ENCODE results near the gene EI24.

The EI24 gene

GRCh38 chr11:125578783-125579182 lies 9.5 kb downstream of the EI24 start:
- no peak for TF ChIP-seq EZH2phosphoT487 (IDR thresholded peaks at IDR 0.05; ENCODE audit: borderline replicate concordance, low read length)
- TF ChIP-seq, protein P1, sequence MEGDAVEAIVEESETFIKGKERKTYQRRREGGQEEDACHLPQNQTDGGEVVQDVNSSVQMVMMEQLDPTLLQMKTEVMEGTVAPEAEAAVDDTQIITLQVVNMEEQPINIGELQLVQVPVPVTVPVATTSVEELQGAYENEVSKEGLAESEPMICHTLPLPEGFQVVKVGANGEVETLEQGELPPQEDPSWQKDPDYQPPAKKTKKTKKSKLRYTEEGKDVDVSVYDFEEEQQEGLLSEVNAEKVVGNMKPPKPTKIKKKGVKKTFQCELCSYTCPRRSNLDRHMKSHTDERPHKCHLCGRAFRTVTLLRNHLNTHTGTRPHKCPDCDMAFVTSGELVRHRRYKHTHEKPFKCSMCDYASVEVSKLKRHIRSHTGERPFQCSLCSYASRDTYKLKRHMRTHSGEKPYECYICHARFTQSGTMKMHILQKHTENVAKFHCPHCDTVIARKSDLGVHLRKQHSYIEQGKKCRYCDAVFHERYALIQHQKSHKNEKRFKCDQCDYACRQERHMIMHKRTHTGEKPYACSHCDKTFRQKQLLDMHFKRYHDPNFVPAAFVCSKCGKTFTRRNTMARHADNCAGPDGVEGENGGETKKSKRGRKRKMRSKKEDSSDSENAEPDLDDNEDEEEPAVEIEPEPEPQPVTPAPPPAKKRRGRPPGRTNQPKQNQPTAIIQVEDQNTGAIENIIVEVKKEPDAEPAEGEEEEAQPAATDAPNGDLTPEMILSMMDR (IDR thresholded peaks at IDR 0.05; ENCODE audit: low read depth, low read length, poor library complexity, severe bottlenecking): no peak
- H3K79me2 ChIP-seq (ENCODE audit: control insufficient read depth, low read length): no peaks in the 10 kb centered on the region
- no peak overlapping the region for H3K4me2 ChIP-seq (ENCODE audit: low read length)
- no peaks in the 10 kb centered on the region for H3K9me2 ChIP-seq (replicated peaks; ENCODE audit: control insufficient read depth, low read length)
- H3F3A ChIP-seq (ENCODE audit: control insufficient read depth, insufficient read depth): no peaks in the 10 kb centered on the region
- H3K9me3 ChIP-seq (ENCODE audit: control insufficient read depth, insufficient read depth, low read length): no peaks in the 10 kb centered on the region
- no peaks in the 10 kb centered on the region for H4K20me1 ChIP-seq (ENCODE audit: control insufficient read depth, insufficient read depth, low read depth, low read length)
- no peak overlapping the region for H3K27ac ChIP-seq (ENCODE audit: low read depth, low read length)
- H3K27me3 ChIP-seq (ENCODE audit: control insufficient read depth, low read length): no peaks in the 10 kb centered on the region
- H3K4me1 ChIP-seq (ENCODE audit: control insufficient read depth, low read length): no peaks in the 10 kb centered on the region
- H3K36me3 ChIP-seq (ENCODE audit: control insufficient read depth, low read length): peaks cover 91% of the 10 kb centered on the region
- H3K4me3 ChIP-seq (ENCODE audit: low read length): no peak overlapping the region

GRCh38 chr11:125579811-125580210 lies 10.5 kb downstream of the EI24 start:
- Histone ChIP-seq H3K9me3 (ENCODE audit: control insufficient read depth, insufficient read depth, low read length) (no peaks in the 10 kb centered on the region), H3K4me2 (ENCODE audit: low read length) (no peak overlapping the region), H3K36me3 (ENCODE audit: control insufficient read depth, low read length) (peaks cover 91% of the 10 kb centered on the region), H3K27me3 (ENCODE audit: control insufficient read depth, low read length) (no peaks in the 10 kb centered on the region), H4K20me1 (ENCODE audit: control insufficient read depth, insufficient read depth, low read depth, low read length) (no peaks in the 10 kb centered on the region), H3F3A (ENCODE audit: control insufficient read depth, insufficient read depth) (no peaks in the 10 kb centered on the region), H3K4me1 (ENCODE audit: control insufficient read depth, low read length) (no peaks in the 10 kb centered on the region), H3K4me3 (ENCODE audit: low read length) (no peak overlapping the region), H3K79me2 (ENCODE audit: control insufficient read depth, low read length) (no peaks in the 10 kb centered on the region), H3K27ac (ENCODE audit: low read depth, low read length) (no peak overlapping the region), H3K9me2 (replicated peaks; ENCODE audit: control insufficient read depth, low read length) (no peaks in the 10 kb centered on the region)
- no peak for TF ChIP-seq EZH2phosphoT487 (IDR thresholded peaks at IDR 0.05; ENCODE audit: borderline replicate concordance, low read length)
- TF ChIP-seq, protein P1 (IDR thresholded peaks at IDR 0.05; ENCODE audit: low read depth, low read length, poor library complexity, severe bottlenecking): no peak

- Histone ChIP-seq H3K27me3 (ENCODE audit: control insufficient read depth, low read length) (no peaks in the 10 kb centered on the region), H3K36me3 (ENCODE audit: control insufficient read depth, low read length) (peaks cover 57% of the 10 kb centered on the region), H3K4me1 (ENCODE audit: control insufficient read depth, low read length) (no peaks in the 10 kb centered on the region)
Measured at GRCh38 chr11:125583496-125583895, 14.2 kb downstream of the EI24 start.

More at GRCh38 chr11:125583496-125583895, 14.2 kb downstream of the EI24 start:
- H4K20me1 ChIP-seq (ENCODE audit: control insufficient read depth, insufficient read depth, low read depth, low read length): no peaks in the 10 kb centered on the region
- no peaks in the 10 kb centered on the region for H3K79me2 ChIP-seq (ENCODE audit: control insufficient read depth, low read length)
- no peaks in the 10 kb centered on the region for H3K9me2 ChIP-seq (replicated peaks; ENCODE audit: control insufficient read depth, low read length)
- no peak overlapping the region for H3K4me2 ChIP-seq (ENCODE audit: low read length)
- no peak overlapping the region for H3K27ac ChIP-seq (ENCODE audit: low read depth, low read length)
- no peak overlapping the region for H3K4me3 ChIP-seq (ENCODE audit: low read length)
- H3F3A ChIP-seq (ENCODE audit: control insufficient read depth, insufficient read depth): peaks cover 5% of the 10 kb centered on the region; the same call in 1 of the 2 replicates
- TF ChIP-seq, protein P1 (IDR thresholded peaks at IDR 0.05; ENCODE audit: low read depth, low read length, poor library complexity, severe bottlenecking): no peak
- TF ChIP-seq EZH2phosphoT487 (IDR thresholded peaks at IDR 0.05; ENCODE audit: borderline replicate concordance, low read length): no peak
- H3K9me3 ChIP-seq (ENCODE audit: control insufficient read depth, insufficient read depth, low read length): no peaks in the 10 kb centered on the region

Data from DOHH2 (cell line).